GM23248 (cell line): ENCODE measurements around the gene RERE.

Experiments used
- EZH2 ChIP-seq: fragments of 200-600 bp; sonication (generic); IDR thresholded peaks from 2 replicates; pipeline ENCODE4 v1.6.1; 2018; ENCODE audit warnings: antibody characterized with exemption, mild to moderate bottlenecking; ENCODE audit not compliant: insufficient read depth, poor library complexity, severe bottlenecking
- EZH2phosphoT487 ChIP-seq: fragments of 200-600 bp; sonication (generic); IDR thresholded peaks from 2 replicates; pipeline ENCODE4 v1.6.1; 2018; ENCODE audit warnings: antibody characterized with exemption, moderate library complexity, mild to moderate bottlenecking, low read depth; ENCODE audit not compliant: insufficient read depth

DNA sequence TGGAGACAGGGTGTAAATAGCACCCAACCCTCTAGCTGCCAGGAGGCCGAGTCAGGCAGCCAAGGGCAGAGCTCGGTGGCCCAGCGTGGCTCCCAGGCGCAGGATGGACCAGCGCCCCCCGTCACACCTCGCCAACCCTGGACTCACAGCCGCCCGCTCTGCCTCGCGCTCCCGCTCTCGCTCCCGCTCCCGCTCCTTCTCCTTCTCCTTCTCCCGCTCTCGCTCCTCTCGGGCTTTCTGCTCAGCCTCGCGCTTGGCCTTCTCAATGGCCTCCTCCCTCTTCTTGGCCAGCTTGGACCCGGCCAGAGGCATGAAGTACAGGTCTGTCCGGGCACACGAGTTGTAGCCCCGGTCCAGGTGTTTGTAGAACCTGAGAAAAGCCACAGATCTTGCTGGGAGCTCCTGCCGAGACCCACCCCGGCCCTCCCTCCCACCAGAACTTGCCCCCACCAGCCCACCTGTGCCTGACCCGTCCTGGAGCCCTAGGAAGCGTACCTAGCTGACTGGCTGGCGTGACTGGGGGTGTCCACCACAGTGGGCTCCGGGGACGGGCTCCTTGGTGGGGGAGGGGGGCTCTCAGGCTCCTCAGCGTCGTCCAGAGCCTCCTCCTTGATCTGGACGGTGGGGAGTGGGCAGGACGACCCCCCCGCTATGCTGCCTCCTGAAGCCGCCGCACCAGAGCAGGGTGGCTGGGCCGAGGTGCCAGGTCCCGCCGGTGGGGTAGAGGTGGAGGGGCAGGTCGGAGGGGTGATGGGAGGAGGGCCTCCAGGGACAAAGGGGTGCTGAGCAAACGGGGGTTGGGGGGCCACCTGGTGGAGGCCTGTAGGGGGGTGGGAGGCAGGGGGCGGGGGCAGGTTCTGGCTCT, 457.6 kb downstream of the RERE start:
- TF ChIP-seq EZH2 (no peak), EZH2phosphoT487 (no peak)
